GM18909 (cell line): ENCODE measurements around the gene ZFP42.
"Not testable (repeated sequence)": the region's sequence is repeated elsewhere in the genome, so short reads cannot be mapped to it uniquely, and the experiment has no call there.

Experiments
- ATAC-seq: cut with Tn5 transposase; IDR thresholded peaks from one replicate; pipeline ENCODE4 v1.9.1; 2021; ENCODE audit warnings: mild to moderate bottlenecking; ENCODE audit not compliant: unreplicated experiment, poor library complexity

The ZFP42 gene

DNA sequence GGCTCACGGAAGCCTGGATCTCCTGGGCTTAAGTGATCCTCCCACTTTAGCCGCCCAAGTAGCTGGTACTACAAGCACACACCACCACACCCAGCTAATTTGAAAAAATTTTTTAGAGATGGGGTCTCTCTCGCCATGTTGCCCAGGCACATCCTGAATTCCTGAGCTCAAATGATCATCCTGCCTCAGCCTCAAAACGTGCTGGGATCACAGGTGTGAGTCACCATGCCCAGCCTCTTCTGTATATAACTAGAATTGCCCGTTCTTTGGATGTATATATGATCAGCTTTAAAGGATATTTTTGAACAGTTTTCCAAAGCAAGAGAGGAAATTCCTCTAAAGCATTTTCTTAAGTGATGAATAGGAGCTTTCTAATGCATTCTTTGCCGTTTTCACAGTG, 22.7 kb downstream of the ZFP42 start:
- ATAC-seq: no peak

GRCh38 chr4:188021548-188022249, 26.1 kb downstream of the ZFP42 start:
- no peak for ATAC-seq

DNA sequence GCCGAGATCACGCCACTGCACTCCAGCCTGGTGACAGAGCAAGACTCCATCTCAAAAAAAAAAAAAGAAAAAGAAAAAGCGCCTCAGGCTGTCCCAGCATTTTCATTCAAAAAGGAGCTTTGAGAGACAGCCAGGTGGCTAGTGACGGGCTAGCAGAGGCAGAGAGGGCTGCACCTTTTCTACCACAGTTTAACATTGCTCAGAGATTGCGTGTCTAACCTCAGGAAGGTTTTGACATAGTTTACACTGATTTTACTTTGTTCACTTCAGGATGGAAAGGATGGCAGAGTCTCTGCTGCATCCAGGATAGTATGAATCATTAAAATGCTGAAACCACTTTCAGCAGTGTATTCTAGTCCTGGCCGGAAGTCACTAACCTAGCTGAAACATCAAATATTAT, 28.1 kb downstream of the ZFP42 start:
- no peak for ATAC-seq

DNA sequence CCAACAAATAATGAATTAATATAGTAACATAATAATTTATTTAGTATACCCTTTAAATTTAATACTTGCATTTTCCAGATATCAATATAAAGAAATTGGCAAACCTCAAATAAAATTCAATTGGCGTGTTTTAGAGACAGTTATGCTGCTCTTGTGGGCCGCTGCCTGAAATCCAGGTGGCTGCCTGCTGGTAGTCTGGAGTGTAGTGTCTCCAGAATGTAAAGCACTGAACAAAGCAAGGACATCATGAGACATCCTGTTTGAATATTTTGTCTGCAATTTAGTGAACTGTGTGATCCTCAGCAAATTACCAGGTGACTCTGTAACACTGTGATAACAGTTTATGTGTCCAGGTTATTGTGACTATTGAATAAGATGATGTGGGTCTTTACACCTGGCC, 29.9 kb downstream of the ZFP42 start:
- ATAC-seq: no peak

DNA sequence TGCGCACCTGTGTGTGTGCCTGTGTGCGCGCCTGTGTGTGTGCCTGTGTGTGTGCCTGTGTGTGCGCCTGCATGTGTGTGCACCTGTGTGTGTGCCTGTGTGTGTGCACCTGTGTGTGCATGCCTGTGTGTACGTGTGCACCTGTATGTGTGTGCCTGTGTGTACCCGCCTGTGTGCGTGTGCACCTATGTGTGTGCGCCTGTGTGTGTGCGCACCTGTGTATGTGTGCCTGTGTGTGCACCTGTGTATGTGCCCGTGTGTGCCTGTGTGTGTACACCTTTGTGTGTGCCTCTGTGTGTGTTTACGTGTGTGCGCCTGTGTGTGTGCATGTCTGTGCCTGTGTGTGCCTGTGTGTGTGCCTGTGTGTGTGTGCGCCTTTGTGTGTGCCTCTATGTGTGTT, 33.5 kb downstream of the ZFP42 start:
- no peak for ATAC-seq

DNA sequence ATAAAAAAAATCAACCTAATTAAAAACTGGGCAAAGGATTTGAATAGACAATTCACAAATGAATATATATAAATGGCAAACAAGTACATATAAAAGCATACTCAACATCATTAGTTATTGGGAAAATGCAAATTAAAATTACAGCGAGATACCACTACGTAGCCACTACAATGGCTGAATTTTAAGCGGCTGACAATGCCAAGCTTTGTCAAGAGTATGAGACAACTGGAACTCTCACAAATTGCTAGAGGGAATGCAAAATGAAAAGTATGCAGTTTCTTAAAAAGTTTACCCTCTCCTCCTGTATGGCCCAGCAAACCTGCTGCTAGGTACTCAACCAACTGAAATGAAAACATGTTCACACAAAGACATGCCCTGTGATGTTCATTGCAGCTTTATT, 34.8 kb downstream of the ZFP42 start:
- no peak for ATAC-seq

DNA sequence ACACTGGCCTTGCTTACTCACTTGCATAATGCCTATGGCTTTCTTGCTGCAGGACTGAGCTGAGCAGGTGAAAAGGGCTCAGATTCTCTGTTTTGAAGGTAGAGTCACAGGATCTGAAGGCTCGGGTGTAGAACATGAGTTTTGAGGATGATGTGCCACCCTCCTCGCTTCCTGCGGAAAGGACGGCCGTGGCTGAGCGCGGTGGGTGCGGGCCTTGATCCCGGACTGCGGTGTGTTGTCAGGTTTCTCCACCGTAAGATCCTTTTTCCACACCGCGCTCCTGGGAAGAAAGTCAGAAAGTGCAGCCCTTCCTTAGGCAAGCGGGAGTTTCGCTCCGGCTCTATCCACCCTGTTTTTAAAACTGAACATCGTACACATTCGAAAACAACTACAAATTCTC, 36.2 kb downstream of the ZFP42 start:
- ATAC-seq: no peak

- no peak for ATAC-seq
These were observed 36.6 kb downstream of the ZFP42 start for GRCh38 chr4:188032170-188032569.

DNA sequence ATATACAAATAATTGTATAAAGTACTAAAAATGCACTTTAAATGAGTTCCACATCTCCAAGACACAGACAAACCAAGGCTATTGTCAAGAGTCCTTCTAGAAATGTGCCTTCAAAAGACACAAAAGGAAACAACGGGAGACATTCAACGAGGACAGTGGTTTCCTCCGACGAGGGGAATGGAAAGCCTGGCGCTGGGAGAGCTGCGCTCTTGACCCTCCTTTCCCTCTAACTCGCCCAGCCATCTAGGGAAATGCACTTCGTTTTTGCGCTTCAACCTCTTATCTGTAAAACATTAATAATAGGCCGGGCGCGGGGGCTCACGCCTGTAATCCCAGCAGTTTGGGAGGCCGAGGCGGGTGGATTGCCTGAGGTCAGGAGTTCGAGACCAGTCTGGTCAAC, 37.0 kb downstream of the ZFP42 start:
- ATAC-seq: no peak

GRCh38 chr4:188037003-188037713, 41.6 kb downstream of the ZFP42 start:
- no peak for ATAC-seq

- ATAC-seq: no peak
These were observed 46.1 kb downstream of the ZFP42 start for GRCh38 chr4:188041721-188042120.

GRCh38 chr4:188042191-188042590, 46.6 kb downstream of the ZFP42 start:
- no peak for ATAC-seq

DNA sequence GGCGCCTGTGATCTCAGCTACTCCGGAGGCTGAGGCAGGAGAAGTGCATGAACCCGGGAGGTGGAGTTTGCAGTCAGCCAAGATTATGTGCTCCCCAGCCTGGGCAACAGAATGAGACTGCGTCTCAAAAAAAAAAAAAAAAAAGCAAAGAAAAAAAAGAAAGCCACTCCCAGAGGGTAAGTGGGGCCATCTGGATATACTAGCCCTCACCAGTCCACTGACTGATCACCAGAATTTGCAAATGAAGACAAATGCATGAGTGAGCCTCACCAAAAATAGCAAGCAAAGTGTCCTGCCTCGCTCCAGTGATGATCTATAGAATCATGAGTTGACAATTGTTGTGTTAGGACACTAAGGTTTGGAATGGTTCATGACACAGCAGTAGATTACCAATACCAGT, 47.6 kb downstream of the ZFP42 start:
- ATAC-seq: no peak

DNA sequence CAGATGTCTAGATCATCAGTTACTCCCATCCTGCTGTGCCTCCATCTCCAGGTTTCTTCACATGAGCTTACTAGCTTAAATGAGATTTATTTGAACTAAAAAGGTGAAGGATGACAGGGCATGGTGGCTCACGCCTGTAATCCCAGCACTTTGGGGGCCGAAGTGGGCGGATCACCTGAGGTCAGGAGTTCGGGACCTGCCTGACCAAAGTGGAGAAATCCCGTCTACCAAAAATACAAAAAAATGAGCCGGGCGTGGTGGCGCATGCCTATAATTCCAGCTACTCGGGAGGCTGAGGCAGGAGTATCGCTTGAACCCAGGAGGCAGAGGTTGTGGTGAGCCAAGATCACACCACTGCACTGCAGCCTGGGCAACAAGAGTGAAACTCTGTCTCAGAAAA, 49.9 kb downstream of the ZFP42 start:
- not testable (repeated sequence) for ATAC-seq

- no peak for ATAC-seq
These were observed 51.1 kb downstream of the ZFP42 start for GRCh38 chr4:188046657-188047056.

DNA sequence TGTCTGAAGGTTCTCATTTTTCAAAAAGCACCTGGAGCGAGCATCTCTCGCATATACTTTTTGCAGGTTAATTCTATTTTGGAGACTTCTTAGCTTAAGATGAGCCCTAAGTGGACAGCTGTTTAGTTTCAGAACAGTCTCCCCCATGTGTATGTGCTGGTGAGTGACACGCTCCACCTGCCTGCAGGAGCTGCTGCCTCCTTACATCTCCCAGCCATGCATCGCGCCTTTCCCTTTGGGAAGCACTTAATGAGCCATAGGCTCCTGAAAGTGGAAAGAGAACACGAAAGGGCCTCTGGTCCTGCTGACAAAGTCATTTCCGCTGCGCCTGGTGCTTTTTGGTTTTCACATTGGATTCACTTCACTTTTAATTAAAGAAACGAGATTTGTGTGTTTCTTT, 57.7 kb downstream of the ZFP42 start:
- no peak for ATAC-seq
